ENCODE data around the gene MDH1.
"Not testable (repeated sequence)": the region's sequence is repeated elsewhere in the genome, so short reads cannot be mapped to it uniquely, and the experiment has no call there.

Gene MDH1

GRCh38 chr2:63588385-63589147 lies at the start of gene MDH1, which contains the start of gene WDPCP:
Gene MDH1, plus strand, starts transcription at chr2:63588963. Its CDS starts 81 bp downstream, at chr2:63589044.
Gene WDPCP, minus strand, starts transcription at chr2:63588477. Its CDS starts 206 bp downstream, at chr2:63588271.
- DNase-seq: peak; percentile 99

GRCh38 chr2:63539416-63540162 lies 49.2 kb upstream of the MDH1 start:
- DNase-seq: no peak

GRCh38 chr2:63544017-63544627 lies 44.6 kb upstream of the MDH1 start:
- no peak for DNase-seq

GRCh38 chr2:63545023-63545422 lies 43.7 kb upstream of the MDH1 start:
- DNase-seq: no peak

- no peak for DNase-seq
Measured at GRCh38 chr2:63553049-63553448, 35.7 kb upstream of the MDH1 start.

- no peak for DNase-seq
Measured at GRCh38 chr2:63555299-63555698, 33.5 kb upstream of the MDH1 start.

- DNase-seq: no peak
Measured at GRCh38 chr2:63555931-63556330, 32.8 kb upstream of the MDH1 start.

GRCh38 chr2:63557819-63558218 lies 30.9 kb upstream of the MDH1 start:
- DNase-seq: not testable (repeated sequence)

GRCh38 chr2:63558922-63559321 lies 29.8 kb upstream of the MDH1 start:
- DNase-seq: not testable (repeated sequence)

- no peak for DNase-seq
Measured at GRCh38 chr2:63562751-63563150, 26.0 kb upstream of the MDH1 start.

- no peak for DNase-seq
Measured at GRCh38 chr2:63569740-63570139, 19.0 kb upstream of the MDH1 start.

GRCh38 chr2:63571291-63571690 lies 17.5 kb upstream of the MDH1 start:
- DNase-seq: no peak

GRCh38 chr2:63572001-63572400 lies 16.8 kb upstream of the MDH1 start:
- DNase-seq: no peak

GRCh38 chr2:63573026-63573425 lies 15.7 kb upstream of the MDH1 start:
- DNase-seq: not testable (repeated sequence)

- not testable (repeated sequence) for DNase-seq
Measured at GRCh38 chr2:63573726-63574345, 14.9 kb upstream of the MDH1 start.

GRCh38 chr2:63576546-63576945 lies 12.2 kb upstream of the MDH1 start:
- no peak for DNase-seq

GRCh38 chr2:63578767-63579166 lies 10.0 kb upstream of the MDH1 start:
- no peak for DNase-seq

GRCh38 chr2:63580651-63581297 lies 8.0 kb upstream of the MDH1 start:
- no peak for DNase-seq

GRCh38 chr2:63581298-63581961 lies 7.3 kb upstream of the MDH1 start:
- DNase-seq: no peak

- DNase-seq: no peak
Measured at GRCh38 chr2:63582873-63583272, 5.9 kb upstream of the MDH1 start.

- DNase-seq: no peak
Measured at GRCh38 chr2:63587814-63588384, 864 bp upstream of the MDH1 start.

Data from NCI-H187 treated with DMSO at 0.1 percent for 48 hours (cell line).